Activated gamma-delta T cell treated with Interleukin-2 at 50 U/mL for 16 hours (primary cell): ENCODE measurements around the gene GDF7.

Experiments
- DNase-seq: peaks from one replicate; pipeline ENCODE4 v3.0.0-alpha.2; 2020

GDF7 gene

GRCh38 chr2:20663196-20664070 is 3.5 kb upstream of the GDF7 start:
- no peak for DNase-seq

- DNase-seq = no peak
These were observed 2.9 kb upstream of the GDF7 start for GRCh38 chr2:20664071-20664390.

GRCh38 chr2:20664431-20665242 is 2.3 kb upstream of the GDF7 start:
- no peak for DNase-seq

GRCh38 chr2:20665243-20666004 is 1.5 kb upstream of the GDF7 start:
- no peak for DNase-seq

- no peak for DNase-seq
These were observed 990 bp upstream of the GDF7 start for GRCh38 chr2:20666005-20666303.

GRCh38 chr2:20667151-20667530 is 197 bp downstream of the GDF7 start:
- no peak for DNase-seq

GRCh38 chr2:20667531-20668401 is 822 bp downstream of the GDF7 start:
- no peak for DNase-seq

- DNase-seq = no peak
These were observed 1.5 kb downstream of the GDF7 start for GRCh38 chr2:20668451-20668850.

GRCh38 chr2:20668871-20669475 is 2.0 kb downstream of the GDF7 start:
- DNase-seq = no peak

- DNase-seq = no peak
These were observed 2.8 kb downstream of the GDF7 start for GRCh38 chr2:20669562-20670314.

GRCh38 chr2:20670315-20671035 is 3.5 kb downstream of the GDF7 start:
- no peak for DNase-seq

GRCh38 chr2:20671036-20671735 is 4.2 kb downstream of the GDF7 start:
- DNase-seq = no peak

GRCh38 chr2:20671736-20672080 is 4.8 kb downstream of the GDF7 start:
- no peak for DNase-seq

- no peak for DNase-seq
These were observed 5.4 kb downstream of the GDF7 start for GRCh38 chr2:20672201-20672951.

GRCh38 chr2:20673686-20674308 is 6.9 kb downstream of the GDF7 start:
- no peak for DNase-seq

- DNase-seq = no peak
These were observed 7.5 kb downstream of the GDF7 start for GRCh38 chr2:20674309-20674965.

- no peak for DNase-seq
These were observed 8.2 kb downstream of the GDF7 start for GRCh38 chr2:20674974-20675679.
